ENCODE data around the gene SAMD3.

DNA sequence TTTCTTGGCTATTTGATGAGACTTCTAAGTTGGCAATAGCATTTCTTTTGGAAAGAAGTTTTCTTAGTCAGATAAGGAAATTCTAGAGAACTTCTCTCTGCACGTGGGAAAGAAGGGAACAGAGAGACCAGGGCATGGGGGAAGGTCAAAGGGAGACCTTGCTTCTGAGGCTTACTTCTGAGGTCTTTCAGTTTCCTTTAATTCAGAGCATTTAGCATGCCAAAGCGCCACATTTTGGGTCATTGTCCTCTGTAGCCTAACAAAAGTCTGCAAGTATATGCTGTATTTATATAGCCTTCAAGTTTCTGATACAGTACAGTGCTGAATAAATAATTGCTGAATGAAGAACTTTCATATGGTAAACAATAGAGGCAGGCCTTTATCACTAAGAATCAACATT, 95.6 kb downstream of the SAMD3 start:
- TF ChIP-seq POLR2AphosphoS5 (IDR thresholded peaks at IDR 0.05; ENCODE audit: insufficient read depth, low read depth, low read length) (no peak), EZH2 (IDR thresholded peaks at IDR 0.05; ENCODE audit: borderline replicate concordance, low read depth, low read length, severe bottlenecking) (no peak)

Data from endothelial cell of umbilical vein (primary cell).